H9 (cell line): ENCODE data around the gene MORC4. TPM values are rescaled to one million over a fixed set of nuclear protein-coding genes. Genes with fewer than 3 reads are reported as not detected.

Experiments used
- DNase-seq: peaks from one replicate; pipeline ENCODE4 v3.0.0-alpha.2; 2017
- H2AFZ ChIP-seq: one replicate; pipeline ENCODE4 v1.6.1; 2013; ENCODE audit warnings: mild to moderate bottlenecking, low read length, control low read depth, moderate library complexity
- H2AK5ac ChIP-seq: 2 replicates; pipeline ENCODE4 v1.6.1; 2013; ENCODE audit warnings: low read length, control low read depth, mixed read lengths; ENCODE audit not compliant: insufficient read length
- H2BK120ac ChIP-seq: one replicate; pipeline ENCODE4 v1.6.1; 2013; ENCODE audit warnings: low read depth, mild to moderate bottlenecking, low read length, control low read depth, inconsistent platforms; ENCODE audit not compliant: poor library complexity, severe bottlenecking
- H2BK12ac ChIP-seq: 2 replicates; pipeline ENCODE4 v1.6.1; 2013; ENCODE audit warnings: low read length, control low read depth, mixed read lengths, low read depth; ENCODE audit not compliant: insufficient read length
- H2BK15ac ChIP-seq: 2 replicates; pipeline ENCODE4 v1.6.1; 2013; ENCODE audit warnings: low read depth, low read length, control low read depth
- H2BK20ac ChIP-seq: one replicate; pipeline ENCODE4 v1.6.1; 2013; ENCODE audit warnings: low read depth, mild to moderate bottlenecking, low read length, control low read depth, inconsistent platforms; ENCODE audit not compliant: poor library complexity, severe bottlenecking
- H2BK5ac ChIP-seq: 2 replicates; pipeline ENCODE4 v1.6.1; 2013; ENCODE audit warnings: low read length, control low read depth, mixed read lengths; ENCODE audit not compliant: insufficient read length
- H3K14ac ChIP-seq: 2 replicates; pipeline ENCODE4 v1.6.1; 2013; ENCODE audit warnings: low read length, control low read depth; ENCODE audit not compliant: insufficient read depth
- H3K18ac ChIP-seq: 2 replicates; pipeline ENCODE4 v1.6.1; 2013; ENCODE audit warnings: low read depth, mild to moderate bottlenecking, mixed read lengths, low read length, control low read depth; ENCODE audit not compliant: insufficient read length
- H3K23ac ChIP-seq: 2 replicates; pipeline ENCODE4 v1.6.1; 2013; ENCODE audit warnings: low read length, control low read depth, mixed read lengths, low read depth; ENCODE audit not compliant: insufficient read length
- H3K23me2 ChIP-seq: 2 replicates; pipeline ENCODE4 v1.6.1; 2013; ENCODE audit warnings: low read depth, mild to moderate bottlenecking, mixed read lengths, low read length, control low read depth; ENCODE audit not compliant: insufficient read length, poor library complexity, severe bottlenecking
- H3K27ac ChIP-seq: 2 replicates; pipeline ENCODE4 v1.5.1; 2013; ENCODE audit warnings: low read length, control low read depth, mixed read lengths, low read depth; ENCODE audit not compliant: insufficient read length
- H3K27me3 ChIP-seq: 2 replicates; pipeline ENCODE4 v1.6.1; 2013; ENCODE audit warnings: low read length, control low read depth, inconsistent platforms; ENCODE audit not compliant: insufficient read depth
- H3K4ac ChIP-seq: 2 replicates; pipeline ENCODE4 v1.6.1; 2013; ENCODE audit warnings: low read depth, mild to moderate bottlenecking, control low read depth, inconsistent platforms, low read length, moderate library complexity
- H3K4me1 ChIP-seq: 2 replicates; pipeline ENCODE4 v1.6.1; 2013; ENCODE audit warnings: low read length, control low read depth, inconsistent platforms; ENCODE audit not compliant: insufficient read depth
- H3K4me2 ChIP-seq: 2 replicates; pipeline ENCODE4 v1.6.1; 2013; ENCODE audit warnings: low read length, control low read depth, mixed read lengths; ENCODE audit not compliant: insufficient read length, insufficient read depth
- H3K56ac ChIP-seq: 2 replicates; pipeline ENCODE4 v1.6.1; 2013; ENCODE audit warnings: low read depth, mild to moderate bottlenecking, mixed read lengths, low read length, control low read depth; ENCODE audit not compliant: insufficient read length
- H3K79me1 ChIP-seq: 2 replicates; pipeline ENCODE4 v1.6.1; 2013; ENCODE audit warnings: low read depth, mild to moderate bottlenecking, moderate library complexity, low read length, control low read depth, inconsistent platforms; ENCODE audit not compliant: insufficient read depth, poor library complexity, severe bottlenecking
- H3K79me2 ChIP-seq: 2 replicates; pipeline ENCODE4 v1.6.1; 2013; ENCODE audit warnings: low read length, control low read depth, inconsistent platforms; ENCODE audit not compliant: insufficient read depth
- H3K9ac ChIP-seq: 2 replicates; pipeline ENCODE4 v1.6.1; 2013; ENCODE audit warnings: low read length, control low read depth, mixed read lengths; ENCODE audit not compliant: insufficient read length; ENCODE audit errors: extremely low read depth
- H3K9me3 ChIP-seq: one replicate; pipeline ENCODE4 v1.6.1; 2013; ENCODE audit warnings: low read depth, low read length, inconsistent platforms; ENCODE audit not compliant: control insufficient read depth
- H3T11ph ChIP-seq: one replicate; pipeline ENCODE4 v1.6.1; 2013; ENCODE audit warnings: mild to moderate bottlenecking, low read length, control low read depth, inconsistent platforms
- H4K20me1 ChIP-seq: one replicate; pipeline ENCODE4 v1.6.1; 2013; ENCODE audit not compliant: control insufficient read depth, insufficient read length, insufficient read depth
- H4K5ac ChIP-seq: 2 replicates; pipeline ENCODE4 v1.6.1; 2013; ENCODE audit warnings: low read depth, mild to moderate bottlenecking, mixed read lengths, low read length, control low read depth; ENCODE audit not compliant: insufficient read length
- H4K8ac ChIP-seq: replicated peaks from 2 replicates; pipeline ENCODE4 v1.6.1; 2013; ENCODE audit warnings: low read length, control low read depth, mixed read lengths, low read depth; ENCODE audit not compliant: insufficient read length
- H4K91ac ChIP-seq: 2 replicates; pipeline ENCODE4 v1.6.1; 2013; ENCODE audit warnings: low read depth, mild to moderate bottlenecking, moderate library complexity, mixed read lengths, low read length, control low read depth; ENCODE audit not compliant: insufficient read length
- H3K27ac Mint-ChIP-seq, 3 experiments: 2 replicates in 2 of 3; 3 replicates in 1 of 3; pipeline ENCODE4 v1.8.0; 2020 to 2021; ENCODE audit warnings: mixed read lengths in 3 of 3, mild to moderate bottlenecking in 1 of 3, moderate library complexity in 1 of 3
- H3K27me3 Mint-ChIP-seq: 2 replicates; pipeline ENCODE4 v1.8.0; 2021; ENCODE audit warnings: low read depth, mild to moderate bottlenecking, moderate library complexity, mixed read lengths
- H3K36me3 Mint-ChIP-seq, 3 experiments: 2 replicates in 2 of 3; 3 replicates in 1 of 3; pipeline ENCODE4 v1.8.0; 2020 to 2021; ENCODE audit warnings: low read depth in 3 of 3, mixed read lengths in 3 of 3; ENCODE audit not compliant: insufficient read depth in 1 of 3
- H3K4me1 Mint-ChIP-seq, 2 experiments: 2 replicates each; pipeline ENCODE4 v1.8.0; 2020; ENCODE audit warnings: mixed read lengths in 2 of 2
- H3K4me3 Mint-ChIP-seq, 2 experiments: 2 replicates in 1 of 2; 3 replicates in 1 of 2; pipeline ENCODE4 v1.8.0; 2020 to 2021; ENCODE audit warnings: mild to moderate bottlenecking in 2 of 2, mixed read lengths in 2 of 2, moderate library complexity in 1 of 2
- H3K9me3 Mint-ChIP-seq, 2 experiments: 2 replicates in 1 of 2; 3 replicates in 1 of 2; pipeline ENCODE4 v1.8.0; 2020; ENCODE audit warnings: mild to moderate bottlenecking in 2 of 2, mixed read lengths in 2 of 2, moderate library complexity in 1 of 2
- CTCF ChIP-seq: fragments of 200-600 bp; sonication (generic); conservative IDR thresholded peaks from 3 replicates; pipeline ENCODE4 v1.8.0; 2021; ENCODE audit warnings: antibody characterized with exemption, mild to moderate bottlenecking
- WGBS: extraction: QIAGEN DNeasy Blood & Tissue Kit; methylation state at CpG from one replicate; pipeline ENCODE4 v1.1.7; 2013; ENCODE audit warnings: missing lambda C conversion rate, low lambda C conversion rate, mixed read lengths; ENCODE audit not compliant: insufficient read length; ENCODE audit errors: extremely low coverage; 5-methylcytosine and 5-hydroxymethylcytosine counted together
- total RNA-seq: library from RNA; stranded (reverse); gene quantifications from 2 replicates; pipeline ENCODE4 v1.2.1, GENCODE V29; 2021

The MORC4 gene
- total RNA-seq, 1 experiment from 2014 or later = 4.3 TPM

- Histone ChIP-seq H3K14ac (no peak overlapping the region), H3K27ac (no peak overlapping the region), H2BK20ac (no peak overlapping the region), H3K9me3 (no peaks in the 10 kb centered on the region), H3T11ph (no peak overlapping the region), H3K79me2 (no peaks in the 10 kb centered on the region), H2BK5ac (no peak overlapping the region), H2AFZ (no peak overlapping the region), H4K20me1 (no peaks in the 10 kb centered on the region), H3K56ac (no peak overlapping the region), H3K27me3 (no peaks in the 10 kb centered on the region), H3K4me2 (no peak overlapping the region), H3K18ac (no peak overlapping the region), H3K9ac (no peak overlapping the region), H2AK5ac (no peak overlapping the region), H3K4me1 (no peaks in the 10 kb centered on the region), H4K8ac (no peak overlapping the region), H4K91ac (no peak overlapping the region), H3K23ac (no peak overlapping the region), H3K23me2 (no peaks in the 10 kb centered on the region), H2BK120ac (no peak overlapping the region), H3K4ac (no peak overlapping the region), H4K5ac (no peak overlapping the region), H2BK12ac (no peak overlapping the region), H3K79me1 (no peaks in the 10 kb centered on the region), H2BK15ac (no peak overlapping the region)
- peaks cover 0 to 5% of the 10 kb centered on the region in 2 experiments; a peak in 2 of 4 replicates for H3K4me1 Mint-ChIP-seq
- WGBS = no CpG with 5 or more reads among the region's 7 CpGs
- no peak for DNase-seq
- H3K27ac Mint-ChIP-seq = no peak overlapping the region
- TF ChIP-seq CTCF = no peak
- no peaks in the 10 kb centered on the region; a peak in 1 of 7 replicates for H3K36me3 Mint-ChIP-seq
- H3K27me3 Mint-ChIP-seq = peaks cover 2% of the 10 kb centered on the region
- no peak overlapping the region for H3K4me3 Mint-ChIP-seq
- H3K9me3 Mint-ChIP-seq = peaks cover 0 to 49% of the 10 kb centered on the region in 2 experiments; a peak in 2 of 5 replicates
Observed at GRCh38 chrX:106891762-106892460, 108.1 kb downstream of the MORC4 start.

Other genes with a start within 250 kb of the MORC4 start
- 2.6 TPM in 2 replicates for gene TBC1D8B, start 197.5 kb downstream of the MORC4 start, total RNA-seq
- gene RIPPLY1, start 96.9 kb downstream of the MORC4 start, total RNA-seq = not detected in 2 replicates
- not detected in 2 replicates for gene CLDN2, start 79.8 kb downstream of the MORC4 start, total RNA-seq
- gene RBM41, start 118.6 kb upstream of the MORC4 start, total RNA-seq = 19.4 and 19.6 TPM in 2 replicates
- 3.9 and 4.3 TPM in 2 replicates for gene NUP62CL, start 206.2 kb upstream of the MORC4 start, total RNA-seq
- not detected in 2 replicates for gene DNAAF6, start 206.4 kb upstream of the MORC4 start, total RNA-seq